GM19463 (cell line): ENCODE results near the gene ZFYVE28.

ENCODE experiments used
- ATAC-seq: cut with Tn5 transposase; IDR thresholded peaks from one replicate; pipeline ENCODE4 v1.9.1; 2021; ENCODE audit warnings: mild to moderate bottlenecking, moderate library complexity; ENCODE audit not compliant: unreplicated experiment

Gene ZFYVE28

GRCh38 chr4:2252530-2253091, 165.8 kb downstream of the ZFYVE28 start:
- no peak for ATAC-seq

GRCh38 chr4:2251795-2252529, 166.5 kb downstream of the ZFYVE28 start:
- no peak for ATAC-seq

- ATAC-seq: no peak
Measured at GRCh38 chr4:2251073-2251794, 167.2 kb downstream of the ZFYVE28 start.

GRCh38 chr4:2250357-2251072, 167.9 kb downstream of the ZFYVE28 start:
- no peak for ATAC-seq

GRCh38 chr4:2249526-2250356, 168.7 kb downstream of the ZFYVE28 start:
- ATAC-seq: no peak

- no peak for ATAC-seq
Measured at GRCh38 chr4:2248821-2249261, 169.6 kb downstream of the ZFYVE28 start.

- no peak for ATAC-seq
Measured at GRCh38 chr4:2248044-2248780, 170.2 kb downstream of the ZFYVE28 start.

- no peak for ATAC-seq
Measured at GRCh38 chr4:2247128-2248043, 171.1 kb downstream of the ZFYVE28 start.

GRCh38 chr4:2246384-2247127, 171.9 kb downstream of the ZFYVE28 start:
- no peak for ATAC-seq

- ATAC-seq: no peak
Measured at GRCh38 chr4:2245787-2246275, 172.6 kb downstream of the ZFYVE28 start.

- no peak for ATAC-seq
Measured at GRCh38 chr4:2245057-2245786, 173.2 kb downstream of the ZFYVE28 start.

GRCh38 chr4:2243681-2244380, 174.6 kb downstream of the ZFYVE28 start:
- ATAC-seq: no peak

- ATAC-seq: peak; percentile 89
Measured at GRCh38 chr4:2241410-2242353, 176.8 kb downstream of the ZFYVE28 start, which contains the start of the genes HAUS3 and POLN. TSS of gene HAUS3 (minus strand) at chr4:2242121. CDS start at chr4:2240946, 1,175 bp downstream. TSS of gene POLN (minus strand) at chr4:2242121. CDS start at chr4:2229231, 12,890 bp downstream.

GRCh38 chr4:2241003-2241402, 177.4 kb downstream of the ZFYVE28 start:
- no peak for ATAC-seq

- no peak for ATAC-seq
Measured at GRCh38 chr4:2236944-2237666, 181.3 kb downstream of the ZFYVE28 start.
